Liver (tissue), 9 donors: ENCODE data around the gene SOBP. TPM values are rescaled to one million over a fixed set of nuclear protein-coding genes. Genes with fewer than 3 reads are reported as not detected.

ENCODE experiments used
- DNase-seq: peaks from one replicate; pipeline ENCODE4 v3.0.0-alpha.2; 2017; ENCODE audit warnings: low spot score
- H3K27ac ChIP-seq, 2 donors: one replicate each; pipeline ENCODE4 v1.7.0; 2013; ENCODE audit warnings: inconsistent platforms in 2 of 2, low read length in 2 of 2, control low read depth in 1 of 2, low read depth in 1 of 2, mild to moderate bottlenecking in 1 of 2
- H3K27me3 ChIP-seq, 4 donors: one replicate each; pipeline versions ENCODE4 v1.6.1 to v1.7.0; 2013; ENCODE audit warnings: low read length in 3 of 4, inconsistent platforms in 1 of 4, mild to moderate bottlenecking in 1 of 4, moderate library complexity in 1 of 4; ENCODE audit not compliant: control insufficient read depth in 4 of 4, insufficient read depth in 4 of 4
- H3K36me3 ChIP-seq, 4 donors: one replicate each; pipeline versions ENCODE4 v1.6.1 to v1.7.0; 2013; ENCODE audit warnings: low read length in 3 of 4, mild to moderate bottlenecking in 3 of 4, low read depth in 1 of 4, moderate library complexity in 1 of 4; ENCODE audit not compliant: control insufficient read depth in 4 of 4, insufficient read depth in 3 of 4
- H3K4me1 ChIP-seq, 4 donors: one replicate each; pipeline versions ENCODE4 v1.6.1 to v1.7.0; 2013; ENCODE audit warnings: low read length in 3 of 4, mild to moderate bottlenecking in 3 of 4, moderate library complexity in 1 of 4; ENCODE audit not compliant: control insufficient read depth in 4 of 4, insufficient read depth in 4 of 4
- H3K4me3 ChIP-seq, 3 donors: one replicate each; pipeline versions ENCODE4 v1.6.1 to v1.7.0; 2013; ENCODE audit warnings: low read length in 3 of 3, control low read depth in 1 of 3, low read depth in 1 of 3, mild to moderate bottlenecking in 1 of 3
- H3K9ac ChIP-seq, 2 donors: one replicate each; pipeline ENCODE4 v1.7.0; 2013; ENCODE audit warnings: low read length in 2 of 2, mild to moderate bottlenecking in 2 of 2, moderate library complexity in 2 of 2, control low read depth in 1 of 2, low read depth in 1 of 2
- H3K9me3 ChIP-seq, 4 donors: one replicate each; pipeline versions ENCODE4 v1.6.1 to v1.7.0; 2013; ENCODE audit warnings: low read length in 3 of 4; ENCODE audit not compliant: control insufficient read depth in 4 of 4
- ATF3 ChIP-seq: IDR thresholded peaks from 2 replicates; pipeline ENCODE4 v1.6.1; 2016; ENCODE audit warnings: antibody characterized with exemption
- EGR1 ChIP-seq, 2 donors: IDR thresholded peaks; 2 replicates each; pipeline ENCODE4 v1.6.1; 2016 to 2018; ENCODE audit warnings: antibody characterized with exemption in 2 of 2, low read depth in 2 of 2
- FOXA1 ChIP-seq: IDR thresholded peaks from 2 replicates; pipeline ENCODE4 v1.6.1; 2016; ENCODE audit warnings: antibody characterized with exemption
- FOXA2 ChIP-seq: IDR thresholded peaks from 2 replicates; pipeline ENCODE4 v1.6.1; 2016; ENCODE audit warnings: antibody characterized with exemption
- GABPA ChIP-seq, 2 donors: IDR thresholded peaks in 1 of 2; conservative IDR thresholded peaks in 1 of 2; 2 replicates each; pipeline ENCODE4 v1.6.1; 2016; ENCODE audit warnings: antibody characterized with exemption in 2 of 2, mild to moderate bottlenecking in 1 of 2, moderate library complexity in 1 of 2
- HNF4A ChIP-seq, 2 donors: conservative IDR thresholded peaks; 2 replicates each; pipeline ENCODE4 v1.6.1; 2016; ENCODE audit warnings: antibody characterized with exemption in 2 of 2, mild to moderate bottlenecking in 2 of 2
- HNF4G ChIP-seq: IDR thresholded peaks from 2 replicates; pipeline ENCODE4 v1.6.1; 2016; ENCODE audit warnings: antibody characterized with exemption
- JUND ChIP-seq, 2 donors: IDR thresholded peaks; 2 replicates each; pipeline ENCODE4 v1.6.1; 2016; ENCODE audit warnings: antibody characterized with exemption in 2 of 2
- MAX ChIP-seq: IDR thresholded peaks from 2 replicates; pipeline ENCODE4 v1.6.1; 2016; ENCODE audit warnings: antibody characterized with exemption
- NR2F2 ChIP-seq: IDR thresholded peaks from 2 replicates; pipeline ENCODE4 v1.6.1; 2016; ENCODE audit warnings: antibody characterized with exemption
- RAD21 ChIP-seq, 2 donors: IDR thresholded peaks; 2 replicates each; pipeline ENCODE4 v1.6.1; 2016; ENCODE audit warnings: antibody characterized with exemption in 2 of 2, mild to moderate bottlenecking in 2 of 2
- RXRA ChIP-seq, 2 donors: IDR thresholded peaks; 2 replicates each; pipeline ENCODE4 v1.6.1; 2017 to 2018; ENCODE audit warnings: antibody characterized with exemption in 2 of 2, mild to moderate bottlenecking in 1 of 2
- SP1 ChIP-seq: IDR thresholded peaks from 2 replicates; pipeline ENCODE4 v1.6.1; 2018; ENCODE audit warnings: antibody characterized with exemption, mild to moderate bottlenecking
- TAF1 ChIP-seq: conservative IDR thresholded peaks from 2 replicates; pipeline ENCODE4 v1.6.1; 2016; ENCODE audit warnings: antibody characterized with exemption, mild to moderate bottlenecking
- YY1 ChIP-seq: IDR thresholded peaks from 2 replicates; pipeline ENCODE4 v1.6.1; 2016; ENCODE audit warnings: antibody characterized with exemption, mild to moderate bottlenecking
- ZBTB33 ChIP-seq: IDR thresholded peaks from 2 replicates; pipeline ENCODE4 v1.6.1; 2016; ENCODE audit warnings: antibody characterized with exemption
- WGBS: extraction: QIAGEN DNeasy Blood & Tissue Kit; methylation state at CpG from one replicate; pipeline ENCODE4 v1.1.7; 2013; 5-methylcytosine and 5-hydroxymethylcytosine counted together
- polyA plus RNA-seq, 2 donors: library from polyadenylated mRNA; stranded (reverse) in 1 of 2; unstranded in 1 of 2; fragments of 200-250 nt in 1 of 2; fragments of >200 nt in 1 of 2; fragmentation: Nextera tagmentation in 1 of 2; extraction: Ambion mirVana in 1 of 2; gene quantifications; one replicate each; pipeline versions ENCODE4 v1.2.1 to v1.2.3, GENCODE V29; 2013 to 2015
- total RNA-seq, 2 donors: library from RNA; depleted of rRNA; stranded (reverse); fragments of >200 nt; gene quantifications; one replicate each; pipeline ENCODE4 v1.2.3, GENCODE V29; 2014
- TF ChIP-seq, protein P1 (sequence below): IDR thresholded peaks from 2 replicates; pipeline ENCODE4 v1.6.1; 2016; ENCODE audit warnings: antibody characterized with exemption, mild to moderate bottlenecking
- TF ChIP-seq, protein P2 (sequence below): fragments of 150-350 bp; IDR thresholded peaks from 2 replicates; pipeline ENCODE4 v1.5.1; 2017; ENCODE audit warnings: improper control_type of control experiment, low read depth, low read length; ENCODE audit not compliant: missing input control
- donor health status: healthy.
- donor health status: healthy.
- donor health status: healthy.
- donor health status: healthy.
- donor health status: healthy.

SOBP gene
- total and polyA plus RNA-seq, 4 donors, result 0.99 to 5.4 (median 1.9) TPM

- no peak for TF ChIP-seq ZBTB33
- no peak for TF ChIP-seq RAD21 (IDR thresholded peaks at IDR 0.05)
- no peak for TF ChIP-seq YY1
These were observed 75.3 kb downstream of the SOBP start (continued) for GRCh38 chr6:107565165-107565723.

- no peak overlapping the region for H3K9ac ChIP-seq
- H3K27ac ChIP-seq, result no peak overlapping the region
- H3K4me3 ChIP-seq, result no peak overlapping the region
- no peaks in the 10 kb centered on the region for H3K4me1 ChIP-seq
- no peaks in the 10 kb centered on the region for H3K36me3 ChIP-seq
- no peaks in the 10 kb centered on the region for H3K9me3 ChIP-seq
- TF ChIP-seq NR2F2, result no peak
- TF ChIP-seq GABPA (IDR thresholded peaks at IDR 0.05 in 1 of 2, conservative IDR thresholded peaks at IDR 0.05 in 1 of 2), result no peak
- no peak for TF ChIP-seq JUND (IDR thresholded peaks at IDR 0.05)
- TF ChIP-seq YY1, result no peak
- TF ChIP-seq EGR1 (IDR thresholded peaks at IDR 0.05; ENCODE audit: low read depth in 2 of 2), result no peak
- TF ChIP-seq FOXA2, result no peak
- no peak for TF ChIP-seq TAF1
- no peak for TF ChIP-seq RXRA (IDR thresholded peaks at IDR 0.05)
- no peaks in the 10 kb centered on the region for H3K27me3 ChIP-seq
- no peak for DNase-seq
- 73% methylated on average over 1 of the region's 1 CpG for WGBS
These were observed 77.7 kb downstream of the SOBP start for GRCh38 chr6:107567643-107568042.

DNA sequence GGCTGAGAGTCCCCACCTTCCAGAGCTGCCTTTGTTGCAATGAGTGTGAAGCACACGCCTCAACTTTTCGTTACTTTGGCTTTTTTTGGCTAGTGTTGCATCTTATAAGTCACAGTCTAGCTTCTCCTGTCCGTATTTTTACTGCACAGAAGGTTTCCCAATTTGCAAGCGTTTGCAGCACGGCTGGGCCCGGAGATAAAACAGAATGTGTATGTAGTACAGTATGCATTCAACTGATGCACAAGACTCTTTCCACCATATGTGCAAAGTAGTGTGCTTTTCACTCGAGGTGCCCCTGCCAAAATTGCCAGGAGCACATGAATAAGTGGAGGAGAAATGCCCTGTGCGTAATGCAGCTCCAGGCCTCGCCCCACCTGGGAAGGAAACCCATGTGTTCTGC, 79.6 kb downstream of the SOBP start:
- H3K9ac ChIP-seq, result no peak overlapping the region
- no peaks in the 10 kb centered on the region for H3K4me1 ChIP-seq
- H3K36me3 ChIP-seq, result no peaks in the 10 kb centered on the region
- no peaks in the 10 kb centered on the region for H3K27me3 ChIP-seq
- TF ChIP-seq, protein P1, sequence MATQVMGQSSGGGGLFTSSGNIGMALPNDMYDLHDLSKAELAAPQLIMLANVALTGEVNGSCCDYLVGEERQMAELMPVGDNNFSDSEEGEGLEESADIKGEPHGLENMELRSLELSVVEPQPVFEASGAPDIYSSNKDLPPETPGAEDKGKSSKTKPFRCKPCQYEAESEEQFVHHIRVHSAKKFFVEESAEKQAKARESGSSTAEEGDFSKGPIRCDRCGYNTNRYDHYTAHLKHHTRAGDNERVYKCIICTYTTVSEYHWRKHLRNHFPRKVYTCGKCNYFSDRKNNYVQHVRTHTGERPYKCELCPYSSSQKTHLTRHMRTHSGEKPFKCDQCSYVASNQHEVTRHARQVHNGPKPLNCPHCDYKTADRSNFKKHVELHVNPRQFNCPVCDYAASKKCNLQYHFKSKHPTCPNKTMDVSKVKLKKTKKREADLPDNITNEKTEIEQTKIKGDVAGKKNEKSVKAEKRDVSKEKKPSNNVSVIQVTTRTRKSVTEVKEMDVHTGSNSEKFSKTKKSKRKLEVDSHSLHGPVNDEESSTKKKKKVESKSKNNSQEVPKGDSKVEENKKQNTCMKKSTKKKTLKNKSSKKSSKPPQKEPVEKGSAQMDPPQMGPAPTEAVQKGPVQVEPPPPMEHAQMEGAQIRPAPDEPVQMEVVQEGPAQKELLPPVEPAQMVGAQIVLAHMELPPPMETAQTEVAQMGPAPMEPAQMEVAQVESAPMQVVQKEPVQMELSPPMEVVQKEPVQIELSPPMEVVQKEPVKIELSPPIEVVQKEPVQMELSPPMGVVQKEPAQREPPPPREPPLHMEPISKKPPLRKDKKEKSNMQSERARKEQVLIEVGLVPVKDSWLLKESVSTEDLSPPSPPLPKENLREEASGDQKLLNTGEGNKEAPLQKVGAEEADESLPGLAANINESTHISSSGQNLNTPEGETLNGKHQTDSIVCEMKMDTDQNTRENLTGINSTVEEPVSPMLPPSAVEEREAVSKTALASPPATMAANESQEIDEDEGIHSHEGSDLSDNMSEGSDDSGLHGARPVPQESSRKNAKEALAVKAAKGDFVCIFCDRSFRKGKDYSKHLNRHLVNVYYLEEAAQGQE, result no peak
- TF ChIP-seq ZBTB33 (no peak), TAF1 (no peak), RXRA (IDR thresholded peaks at IDR 0.05) (no peak), HNF4A (conservative IDR thresholded peaks at IDR 0.05) (no peak), MAX (no peak), RAD21 (IDR thresholded peaks at IDR 0.05) (no peak), GABPA (IDR thresholded peaks at IDR 0.05 in 1 of 2, conservative IDR thresholded peaks at IDR 0.05 in 1 of 2) (no peak), EGR1 (IDR thresholded peaks at IDR 0.05; ENCODE audit: low read depth in 2 of 2) (no peak), JUND (IDR thresholded peaks at IDR 0.05) (no peak), HNF4G (no peak), FOXA1 (no peak), ATF3 (no peak), FOXA2 (no peak), YY1 (no peak), NR2F2 (no peak), SP1 (no peak)
- TF ChIP-seq, protein P2, sequence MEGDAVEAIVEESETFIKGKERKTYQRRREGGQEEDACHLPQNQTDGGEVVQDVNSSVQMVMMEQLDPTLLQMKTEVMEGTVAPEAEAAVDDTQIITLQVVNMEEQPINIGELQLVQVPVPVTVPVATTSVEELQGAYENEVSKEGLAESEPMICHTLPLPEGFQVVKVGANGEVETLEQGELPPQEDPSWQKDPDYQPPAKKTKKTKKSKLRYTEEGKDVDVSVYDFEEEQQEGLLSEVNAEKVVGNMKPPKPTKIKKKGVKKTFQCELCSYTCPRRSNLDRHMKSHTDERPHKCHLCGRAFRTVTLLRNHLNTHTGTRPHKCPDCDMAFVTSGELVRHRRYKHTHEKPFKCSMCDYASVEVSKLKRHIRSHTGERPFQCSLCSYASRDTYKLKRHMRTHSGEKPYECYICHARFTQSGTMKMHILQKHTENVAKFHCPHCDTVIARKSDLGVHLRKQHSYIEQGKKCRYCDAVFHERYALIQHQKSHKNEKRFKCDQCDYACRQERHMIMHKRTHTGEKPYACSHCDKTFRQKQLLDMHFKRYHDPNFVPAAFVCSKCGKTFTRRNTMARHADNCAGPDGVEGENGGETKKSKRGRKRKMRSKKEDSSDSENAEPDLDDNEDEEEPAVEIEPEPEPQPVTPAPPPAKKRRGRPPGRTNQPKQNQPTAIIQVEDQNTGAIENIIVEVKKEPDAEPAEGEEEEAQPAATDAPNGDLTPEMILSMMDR, result no peak
- H3K27ac ChIP-seq, result no peak overlapping the region
- no peaks in the 10 kb centered on the region for H3K9me3 ChIP-seq
- H3K4me3 ChIP-seq, result no peak overlapping the region
- DNase-seq, result no peak
- 95% methylated on average over 9 of the region's 9 CpGs for WGBS
